Fibroblast of mammary gland (primary cell): ENCODE measurements around the gene CFAP20DC.
"Not testable (repeated sequence)": the region's sequence is repeated elsewhere in the genome, so short reads cannot be mapped to it uniquely, and the experiment has no call there.

Source experiments
- DNase-seq: peaks from one replicate; pipeline ENCODE4 v3.0.0-alpha.2; 2010; ENCODE audit warnings: low read depth
- H3K4me3 ChIP-seq: 2 replicates; pipeline ENCODE4 v1.5.1; 2011; ENCODE audit warnings: low read depth, mild to moderate bottlenecking, low read length, moderate library complexity; ENCODE audit not compliant: control insufficient read depth
- TF ChIP-seq, protein P1 (sequence below): conservative IDR thresholded peaks from 2 replicates; pipeline ENCODE4 v1.5.1; 2011; ENCODE audit warnings: low read depth, low read length, inconsistent platforms; ENCODE audit not compliant: control insufficient read depth, insufficient read depth

Gene CFAP20DC

DNA sequence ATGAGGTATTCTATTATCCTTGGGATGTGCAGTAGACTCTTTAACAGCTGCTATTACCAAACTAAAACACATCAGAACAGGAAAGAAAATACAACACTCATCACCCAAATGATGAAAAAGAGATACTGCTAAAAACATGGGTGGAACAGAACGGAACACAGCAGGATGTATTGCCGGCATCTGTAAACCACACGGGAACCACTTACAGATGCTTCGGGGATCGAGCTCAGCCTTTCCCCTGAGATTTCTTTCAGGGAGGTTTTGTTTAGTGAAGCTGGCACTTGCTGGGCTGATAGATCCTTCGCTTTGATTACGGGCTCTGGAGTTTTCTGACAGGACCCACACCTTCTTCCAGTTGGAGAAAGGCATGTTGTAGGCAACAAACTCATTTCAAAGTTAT is 201.0 kb downstream of the CFAP20DC start:
- DNase-seq = no peak
- TF ChIP-seq, protein P1, sequence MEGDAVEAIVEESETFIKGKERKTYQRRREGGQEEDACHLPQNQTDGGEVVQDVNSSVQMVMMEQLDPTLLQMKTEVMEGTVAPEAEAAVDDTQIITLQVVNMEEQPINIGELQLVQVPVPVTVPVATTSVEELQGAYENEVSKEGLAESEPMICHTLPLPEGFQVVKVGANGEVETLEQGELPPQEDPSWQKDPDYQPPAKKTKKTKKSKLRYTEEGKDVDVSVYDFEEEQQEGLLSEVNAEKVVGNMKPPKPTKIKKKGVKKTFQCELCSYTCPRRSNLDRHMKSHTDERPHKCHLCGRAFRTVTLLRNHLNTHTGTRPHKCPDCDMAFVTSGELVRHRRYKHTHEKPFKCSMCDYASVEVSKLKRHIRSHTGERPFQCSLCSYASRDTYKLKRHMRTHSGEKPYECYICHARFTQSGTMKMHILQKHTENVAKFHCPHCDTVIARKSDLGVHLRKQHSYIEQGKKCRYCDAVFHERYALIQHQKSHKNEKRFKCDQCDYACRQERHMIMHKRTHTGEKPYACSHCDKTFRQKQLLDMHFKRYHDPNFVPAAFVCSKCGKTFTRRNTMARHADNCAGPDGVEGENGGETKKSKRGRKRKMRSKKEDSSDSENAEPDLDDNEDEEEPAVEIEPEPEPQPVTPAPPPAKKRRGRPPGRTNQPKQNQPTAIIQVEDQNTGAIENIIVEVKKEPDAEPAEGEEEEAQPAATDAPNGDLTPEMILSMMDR = no peak
- no peak overlapping the region for H3K4me3 ChIP-seq

DNA sequence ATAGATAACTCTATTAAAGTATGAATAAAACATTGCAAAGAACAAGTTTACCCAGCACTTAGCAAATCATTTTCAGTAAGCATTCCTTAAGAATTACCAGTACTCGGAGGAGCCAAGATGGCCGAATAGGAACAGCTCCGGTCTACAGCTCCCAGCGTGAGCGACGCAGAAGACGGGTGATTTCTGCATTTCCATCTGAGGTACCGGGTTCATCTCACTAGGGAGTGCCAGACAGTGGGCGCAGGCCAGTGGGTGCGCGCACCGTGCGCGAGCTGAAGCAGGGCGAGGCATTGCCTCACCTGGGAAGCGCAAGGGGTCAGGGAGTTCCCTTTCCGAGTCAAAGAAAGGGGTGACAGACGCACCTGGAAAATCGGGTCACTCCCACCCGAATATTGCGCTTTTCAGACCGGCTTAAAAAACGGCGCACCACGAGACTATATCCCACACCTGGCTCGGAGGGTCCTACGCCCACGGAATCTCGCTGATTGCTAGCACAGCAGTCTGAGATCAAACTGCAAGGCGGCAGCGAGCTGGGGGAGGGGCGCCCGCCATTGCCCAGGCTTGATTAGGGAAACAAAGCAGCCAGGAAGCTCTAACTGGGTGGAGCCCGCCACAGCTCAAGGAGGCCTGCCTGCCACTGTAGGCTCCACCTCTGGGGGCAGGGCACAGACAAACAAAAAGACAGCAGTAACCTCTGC is 207.6 kb downstream of the CFAP20DC start:
- not testable (repeated sequence) for H3K4me3 ChIP-seq, DNase-seq

DNA sequence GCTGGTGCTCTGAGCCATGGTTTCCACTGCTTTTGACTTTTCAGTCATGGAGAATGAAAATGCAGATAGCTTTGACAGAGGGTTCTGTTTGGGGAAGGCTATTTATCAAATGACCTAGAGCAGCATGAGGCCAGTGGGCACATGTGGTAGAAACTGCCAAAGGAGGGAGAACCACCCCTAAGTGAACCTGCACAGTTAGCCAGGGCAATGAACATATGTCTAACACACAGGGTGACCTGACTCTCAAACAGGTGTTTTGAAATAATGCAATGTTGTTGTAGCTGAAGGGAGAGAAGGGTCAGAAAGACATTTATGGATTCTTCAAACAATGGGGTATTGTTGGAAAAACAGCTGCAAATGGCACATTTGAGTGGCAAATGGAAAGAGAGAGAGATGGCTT is 208.9 kb downstream of the CFAP20DC start:
- TF ChIP-seq, protein P1 = no peak
- no peak overlapping the region for H3K4me3 ChIP-seq
- no peak for DNase-seq

DNA sequence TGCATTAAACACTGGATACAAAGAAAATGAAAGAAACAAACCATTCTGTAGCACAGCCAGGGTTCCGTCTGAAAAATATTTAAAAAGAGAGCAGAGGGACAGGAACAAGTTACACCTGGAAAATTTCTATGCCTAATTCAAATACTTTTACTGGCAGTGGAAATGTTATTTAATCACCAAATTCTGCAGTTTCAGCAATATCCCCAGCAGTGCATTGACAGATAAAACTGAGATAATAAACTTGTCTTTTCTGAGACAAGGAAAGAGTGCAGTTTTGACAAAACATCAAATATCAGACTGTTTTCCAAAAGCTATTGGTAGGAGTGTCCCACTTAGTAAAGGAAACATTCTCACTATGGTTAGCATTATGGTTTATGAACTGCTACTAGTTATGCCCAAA is 209.9 kb downstream of the CFAP20DC start:
- TF ChIP-seq, protein P1 = no peak
- no peak for DNase-seq
- no peak overlapping the region for H3K4me3 ChIP-seq

DNA sequence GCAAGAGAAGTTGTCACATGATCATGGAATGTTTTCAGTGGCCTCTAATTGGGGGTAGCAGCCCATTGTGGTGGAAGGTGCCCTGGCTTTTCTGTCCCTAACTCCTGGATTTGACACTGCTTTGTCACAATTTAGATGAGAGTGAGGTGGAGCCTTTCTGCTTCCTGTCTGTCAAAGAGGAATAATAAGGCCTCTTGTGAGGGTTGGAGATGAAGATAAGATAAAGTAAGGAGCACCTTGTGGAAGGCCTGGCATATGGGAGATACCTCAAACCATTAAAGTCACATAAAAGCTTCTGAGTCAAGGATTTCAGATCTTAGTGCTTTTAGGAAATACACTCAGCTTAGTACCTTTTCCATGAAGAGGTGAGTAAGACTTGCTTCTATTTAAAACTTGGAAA is 210.6 kb downstream of the CFAP20DC start:
- TF ChIP-seq, protein P1 = no peak
- no peak overlapping the region for H3K4me3 ChIP-seq
- DNase-seq = no peak

DNA sequence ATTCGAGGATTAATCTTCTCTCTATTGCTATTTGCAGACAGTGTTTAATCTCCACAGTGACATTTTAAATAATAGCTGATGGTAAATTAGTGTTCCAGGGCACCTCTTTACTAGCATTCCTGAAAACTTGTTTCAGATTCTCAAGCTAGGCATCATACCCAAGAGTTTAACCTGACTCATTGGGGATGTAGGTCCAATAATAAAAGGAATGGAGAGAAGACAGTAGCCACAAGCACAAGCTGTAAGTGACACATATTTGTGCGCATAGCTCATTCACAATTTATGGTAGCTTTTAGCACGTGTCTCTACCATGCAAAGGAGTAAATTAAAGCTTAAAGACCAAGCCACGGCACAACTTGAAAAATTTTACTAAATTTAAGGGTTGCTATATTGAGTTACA is 212.0 kb downstream of the CFAP20DC start:
- TF ChIP-seq, protein P1 = no peak
- DNase-seq = no peak

DNA sequence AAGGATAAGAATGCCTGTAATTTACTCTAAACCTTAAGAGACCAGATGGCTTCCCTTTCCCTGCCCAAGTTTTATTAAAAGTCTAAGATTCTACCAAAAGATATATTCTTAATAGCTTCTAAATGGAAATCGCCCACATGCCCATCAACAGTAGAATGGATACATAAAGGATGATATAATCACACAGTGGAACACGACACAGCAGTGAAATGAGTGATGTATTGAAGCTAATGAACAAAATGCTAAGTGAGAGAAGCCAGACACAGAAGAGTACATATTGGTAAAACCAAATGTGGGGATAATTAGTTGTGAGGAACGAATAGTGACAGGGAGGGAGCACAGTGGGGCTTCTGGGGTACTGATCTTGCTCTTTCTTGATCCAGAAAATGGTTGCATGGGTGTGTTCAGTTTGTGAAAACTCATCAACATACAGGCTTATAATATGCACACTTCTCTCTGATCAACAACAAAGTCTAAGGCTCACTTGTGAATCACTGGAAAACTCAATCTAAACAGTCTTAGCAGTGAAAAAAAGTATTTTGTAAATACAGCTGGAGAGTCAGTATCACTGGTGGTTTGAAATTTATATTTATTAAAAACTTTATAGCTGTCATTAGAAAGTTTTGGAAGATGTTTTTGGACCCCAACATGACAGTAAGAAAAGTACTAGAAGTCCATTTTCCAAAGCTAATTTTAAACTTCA is 212.5 kb downstream of the CFAP20DC start:
- no peak overlapping the region for H3K4me3 ChIP-seq
- no peak for DNase-seq
- TF ChIP-seq, protein P1 = no peak

More for the DNA sequence above, 212.0 kb downstream of the CFAP20DC start:
- H3K4me3 ChIP-seq = no peak overlapping the region
